H1 (cell line): Measurements from ENCODE around the gene OAT. TPM values are rescaled to one million over a fixed set of nuclear protein-coding genes. Genes with fewer than 3 reads are reported as not detected.

Experiments used
- CTCF ChIA-PET: fragments of 300-600 bp; sonication (Branson Sonifier 250); formaldehyde crosslinking; loops from one replicate; lab custom pipeline; 2021; ENCODE audit not compliant: partially characterized antibody; lab: Charles Lee
- POLR2A ChIA-PET: fragments of 300-600 bp; sonication (Branson Sonifier 250); formaldehyde crosslinking; loops from one replicate; lab custom pipeline; 2021; ENCODE audit warnings: inconsistent platforms; ENCODE audit not compliant: partially characterized antibody; lab: Charles Lee
- DNase-seq, 2 experiments: peaks; one replicate each; pipeline versions ENCODE4 v3.0.0 to v3.0.0-alpha.2; 2010 to 2022; ENCODE audit warnings: low spot score in 2 of 2, low read depth in 1 of 2, mixed read lengths in 1 of 2
- FAIRE-seq: peaks from 2 replicates; lab custom pipeline; 2011; peaks lifted over from hg19 to GRCh38; lab: Jason Lieb, UNC
- H2AFZ ChIP-seq: 2 replicates; pipeline ENCODE4 v1.8.1; 2012; ENCODE audit warnings: low read length, inconsistent platforms
- H2AK5ac ChIP-seq: 2 replicates; pipeline ENCODE4 v1.6.1; 2013; ENCODE audit warnings: low read depth, low read length
- H2BK120ac ChIP-seq: replicated peaks from 2 replicates; pipeline ENCODE3; 2013; ENCODE audit warnings: low read depth, low read length, inconsistent platforms
- H2BK12ac ChIP-seq: 2 replicates; pipeline ENCODE4 v1.6.1; 2013; ENCODE audit warnings: low read depth, low read length
- H2BK15ac ChIP-seq: 2 replicates; pipeline ENCODE4 v1.6.1; 2013; ENCODE audit warnings: low read length
- H2BK20ac ChIP-seq: 2 replicates; pipeline ENCODE4 v1.6.1; 2013; ENCODE audit warnings: low read length
- H2BK5ac ChIP-seq: 2 replicates; pipeline ENCODE4 v1.6.1; 2013; ENCODE audit warnings: low read depth, low read length
- H3K14ac ChIP-seq: 2 replicates; pipeline ENCODE4 v1.6.1; 2013; ENCODE audit warnings: inconsistent platforms; ENCODE audit not compliant: insufficient read length
- H3K18ac ChIP-seq: 2 replicates; pipeline ENCODE4 v1.6.1; 2013; ENCODE audit warnings: low read length; ENCODE audit errors: extremely low read depth
- H3K23ac ChIP-seq: 2 replicates; pipeline ENCODE4 v1.6.1; 2013; ENCODE audit warnings: inconsistent platforms; ENCODE audit not compliant: insufficient read length
- H3K23me2 ChIP-seq: 2 replicates; pipeline ENCODE4 v1.6.1; 2013; ENCODE audit warnings: low read depth, low read length
- H3K27ac ChIP-seq: 2 replicates; pipeline ENCODE4 v1.6.1; 2011; ENCODE audit warnings: low read depth, low read length, inconsistent platforms
- H3K27me3 ChIP-seq, 4 experiments: replicated peaks in 1 of 4; 1 replicate in 1 of 4; 2 replicates in 3 of 4; pipeline versions ENCODE4 v1.6.1 to v1.8.1; 2011 to 2013; ENCODE audit warnings: low read length in 3 of 4, mild to moderate bottlenecking in 3 of 4, inconsistent platforms in 2 of 4, mixed read lengths in 2 of 4, moderate library complexity in 1 of 4; ENCODE audit not compliant: control insufficient read depth in 3 of 4, insufficient read depth in 3 of 4; ENCODE audit errors: extremely low read depth in 1 of 4
- H3K36me3 ChIP-seq, 4 experiments: 2 replicates each; pipeline versions ENCODE4 v1.6.1 to v1.8.1; 2011 to 2013; ENCODE audit warnings: mild to moderate bottlenecking in 4 of 4, low read length in 3 of 4, moderate library complexity in 2 of 4, control low read depth in 1 of 4, inconsistent platforms in 1 of 4; ENCODE audit not compliant: insufficient read depth in 4 of 4, control insufficient read depth in 2 of 4
- H3K4ac ChIP-seq: replicated peaks from 2 replicates; pipeline ENCODE3; 2013; ENCODE audit warnings: low read length, low read depth, mixed read lengths, inconsistent platforms; ENCODE audit not compliant: insufficient read length
- H3K4me1 ChIP-seq, 4 experiments: replicated peaks in 1 of 4; 1 replicate in 1 of 4; 2 replicates in 3 of 4; pipeline versions ENCODE4 v1.6.1 to v1.8.1; 2011 to 2013; ENCODE audit warnings: low read length in 3 of 4, inconsistent platforms in 2 of 4, mixed read lengths in 1 of 4; ENCODE audit not compliant: insufficient read depth in 4 of 4, control insufficient read depth in 3 of 4
- H3K4me2 ChIP-seq, 2 experiments: 2 replicates each; pipeline versions ENCODE4 v1.6.1 to v1.8.1; 2011 to 2013; ENCODE audit warnings: low read depth in 2 of 2, low read length in 2 of 2, control low read depth in 1 of 2, inconsistent platforms in 1 of 2, mild to moderate bottlenecking in 1 of 2; ENCODE audit not compliant: insufficient read depth in 1 of 2
- H3K4me3 ChIP-seq, 4 experiments: fragments of 200-600, 300-600 bp in 1 of 4; sonication (generic), shearing (Covaris generic), sonication (Bioruptor Twin) in 1 of 4; 2 replicates each; pipeline versions ENCODE4 v1.5.1 to v1.8.1; 2011 to 2016; ENCODE audit warnings: low read length in 4 of 4, low read depth in 3 of 4, control low read depth in 2 of 4, inconsistent platforms in 2 of 4, mild to moderate bottlenecking in 2 of 4, mixed read lengths in 1 of 4, moderate library complexity in 1 of 4; ENCODE audit not compliant: insufficient read depth in 2 of 4; ENCODE audit errors: extremely low read depth in 1 of 4
- H3K56ac ChIP-seq: replicated peaks from 2 replicates; pipeline ENCODE3; 2013; ENCODE audit warnings: low read depth, mild to moderate bottlenecking, mixed read lengths, low read length, inconsistent platforms; ENCODE audit not compliant: insufficient read length
- H3K79me1 ChIP-seq: 2 replicates; pipeline ENCODE4 v1.6.1; 2013; ENCODE audit warnings: low read depth, low read length, control low read depth
- H3K79me2 ChIP-seq, 2 experiments: 2 replicates each; pipeline versions ENCODE4 v1.6.1 to v1.8.1; 2012 to 2013; ENCODE audit warnings: low read length in 2 of 2, mild to moderate bottlenecking in 2 of 2, inconsistent platforms in 1 of 2; ENCODE audit not compliant: insufficient read depth in 2 of 2, control insufficient read depth in 1 of 2
- H3K9ac ChIP-seq, 4 experiments: replicated peaks in 1 of 4; 1 replicate in 1 of 4; 2 replicates in 3 of 4; pipeline versions ENCODE4 v1.6.1 to v1.8.1; 2011 to 2013; ENCODE audit warnings: low read depth in 3 of 4, low read length in 3 of 4, control low read depth in 2 of 4, mild to moderate bottlenecking in 2 of 4, moderate library complexity in 2 of 4, inconsistent platforms in 1 of 4; ENCODE audit errors: extremely low read depth in 1 of 4
- H3K9me3 ChIP-seq, 2 experiments: 2 replicates each; pipeline versions ENCODE4 v1.6.1 to v1.8.1; 2012 to 2013; ENCODE audit warnings: mild to moderate bottlenecking in 2 of 2, moderate library complexity in 2 of 2, control low read depth in 1 of 2, inconsistent platforms in 1 of 2, low read depth in 1 of 2, low read length in 1 of 2, mixed read lengths in 1 of 2; ENCODE audit not compliant: insufficient read depth in 2 of 2
- H4K20me1 ChIP-seq, 2 experiments: replicated peaks in 1 of 2; 2 replicates each; pipeline versions ENCODE3 to v1.8.1; 2011 to 2013; ENCODE audit warnings: inconsistent platforms in 2 of 2, low read length in 2 of 2, mild to moderate bottlenecking in 1 of 2; ENCODE audit not compliant: insufficient read depth in 2 of 2, control insufficient read depth in 1 of 2
- H4K5ac ChIP-seq: 2 replicates; pipeline ENCODE4 v1.6.1; 2013; ENCODE audit warnings: low read length, low read depth, mixed read lengths, inconsistent platforms; ENCODE audit not compliant: insufficient read length
- H4K8ac ChIP-seq: 2 replicates; pipeline ENCODE4 v1.8.0; 2013; ENCODE audit warnings: mild to moderate bottlenecking, moderate library complexity, low read length, inconsistent platforms; ENCODE audit not compliant: insufficient read depth; ENCODE audit errors: extremely low read depth
- H4K91ac ChIP-seq: replicated peaks from 2 replicates; pipeline ENCODE3; 2013; ENCODE audit warnings: low read length, mixed read lengths, inconsistent platforms; ENCODE audit not compliant: insufficient read length
- CBX8 ChIP-seq: fragments of 300-800, 300-1000 bp; sonication (generic); IDR thresholded peaks from 2 replicates; pipeline ENCODE4 v1.7.1; 2016; ENCODE audit warnings: low read depth, low read length, borderline replicate concordance
- EZH2 ChIP-seq: fragments of 200-600 bp; sonication (generic); IDR thresholded peaks from 2 replicates; pipeline ENCODE4 v1.7.1; 2012; ENCODE audit warnings: low read depth, mild to moderate bottlenecking, moderate library complexity, low read length, inconsistent platforms; ENCODE audit not compliant: severe bottlenecking
- GTF2F1 ChIP-seq: IDR thresholded peaks from 2 replicates; pipeline ENCODE4 v1.6.1; 2012; ENCODE audit warnings: low read depth, low read length, improper control_type of control experiment, borderline replicate concordance
- HDAC2 ChIP-seq, 2 experiments: fragments of 300-600 bp in 1 of 2; sonication (generic) in 1 of 2; IDR thresholded peaks; 2 replicates each; pipeline ENCODE4 v1.6.1; 2011 to 2012; ENCODE audit warnings: low read depth in 2 of 2, low read length in 2 of 2, mild to moderate bottlenecking in 2 of 2, moderate library complexity in 2 of 2, borderline replicate concordance in 1 of 2, inconsistent platforms in 1 of 2
- KDM1A ChIP-seq: fragments of 200-600, 300-600 bp; sonication (generic); IDR thresholded peaks from 2 replicates; pipeline ENCODE4 v1.7.1; 2016; ENCODE audit warnings: mild to moderate bottlenecking, low read length, borderline replicate concordance
- KDM5A ChIP-seq: fragments of 200-600 bp; IDR thresholded peaks from 2 replicates; pipeline ENCODE4 v1.7.1; 2012; ENCODE audit warnings: mild to moderate bottlenecking, low read length, inconsistent platforms, mixed read lengths
- MAFK ChIP-seq: IDR thresholded peaks from 2 replicates; pipeline ENCODE4 v1.6.1; 2012; ENCODE audit warnings: low read depth, mild to moderate bottlenecking, improper control_type of control experiment, low read length
- RBBP5 ChIP-seq: IDR thresholded peaks from 2 replicates; pipeline ENCODE4 v1.7.1; 2012; ENCODE audit warnings: low read depth, mild to moderate bottlenecking, inconsistent platforms, low read length, moderate library complexity, borderline replicate concordance
- SIX5 ChIP-seq: IDR thresholded peaks from 2 replicates; pipeline ENCODE4 v1.6.1; 2011; ENCODE audit warnings: mild to moderate bottlenecking, low read depth, low read length
- YY1 ChIP-seq: IDR thresholded peaks from 2 replicates; pipeline ENCODE4 v1.6.1; 2011; ENCODE audit warnings: low read depth, mild to moderate bottlenecking, low read length
- WGBS, 2 experiments: shearing (Covaris generic) in 1 of 2; methylation state at CpG; one replicate each; pipeline versions ENCODE4 v1.1.6 to v1.1.7; 2013 to 2015; ENCODE audit warnings: low lambda C conversion rate in 2 of 2, mixed read lengths in 2 of 2, inconsistent platforms in 1 of 2, low coverage in 1 of 2, missing lambda C conversion rate in 1 of 2; ENCODE audit not compliant: insufficient replicate concordance in 2 of 2, insufficient coverage in 1 of 2, insufficient read length in 1 of 2; ENCODE audit errors: extremely low coverage in 1 of 2, missing lambda C conversion rate in 1 of 2; 5-methylcytosine and 5-hydroxymethylcytosine counted together
- polyA plus RNA-seq, 7 experiments: library from polyadenylated mRNA; depleted of rRNA in 3 of 7; stranded (reverse) in 5 of 7; unstranded in 2 of 7; fragments of >200 nt in 5 of 7; fragments of 200-250 nt in 2 of 7; gene quantifications; 1 replicate in 5 of 7; 2 replicates in 1 of 7; 4 replicates in 1 of 7; pipeline versions ENCODE4 v1.2.1 to v1.2.3, GENCODE V29; 2011 to 2013; ENCODE audit warnings: missing spikeins in 2 of 7, mixed read lengths in 2 of 7
- total RNA-seq: library from RNA; stranded (reverse); fragmentation: NEBNext Ultra II Directional; extraction: Animal tissue kit (Norgen Biotek cat#: 25700); gene quantifications from 2 replicates; pipeline ENCODE4 v1.2.1, GENCODE V29; 2021
- TF ChIP-seq, protein P1 (sequence below): IDR thresholded peaks from 2 replicates; pipeline ENCODE4 v1.6.1; 2011; ENCODE audit warnings: low read depth, mild to moderate bottlenecking, low read length; ENCODE audit not compliant: insufficient read depth

The OAT gene
- total and polyA plus RNA-seq, 2 of the 8 experiments (the other 6 are each of a cell fraction or from before 2014, with no cell fraction given) = 67.8 to 121 TPM

DNA sequence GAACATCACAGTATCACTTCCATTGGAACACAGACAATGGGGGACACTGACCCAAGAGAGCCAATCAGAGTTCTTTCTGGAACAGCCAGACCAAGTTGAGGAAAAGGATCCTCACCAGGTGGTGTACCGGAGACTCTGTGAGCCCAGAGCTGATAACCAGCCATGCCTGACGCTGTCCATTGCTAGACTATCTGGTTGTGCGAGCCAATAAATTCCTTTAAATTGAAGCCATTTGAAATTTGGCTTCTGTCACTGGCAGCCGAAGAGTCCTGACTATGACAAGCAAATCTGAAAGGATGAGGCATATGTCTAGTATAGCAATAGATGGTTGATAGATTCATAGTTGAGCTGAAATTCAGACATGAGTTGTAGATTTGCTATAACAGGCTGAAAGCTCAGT is 39.8 kb upstream of the OAT start:
- Histone ChIP-seq H3K18ac (no peak overlapping the region), H3K23me2 (peaks cover 3% of the 10 kb centered on the region), H3K36me3 (no peaks in the 10 kb centered on the region), H3K4me3 (no peak overlapping the region), H2AK5ac (peak overlapping the region; percentile 89; the same call in 1 of the 2 replicates), H3K27me3 (peaks cover 0 to 3% (median 0%) of the 10 kb centered on the region in 4 experiments; a peak in 2 of 7 replicates), H3K56ac (no peak overlapping the region), H3K9ac (no peak overlapping the region), H3K14ac (no peak overlapping the region), H3K4me1 (peaks cover 10 to 36% (median 24%) of the 10 kb centered on the region in 4 experiments; a peak in 6 of 7 replicates), H3K4ac (no peak overlapping the region), H3K79me2 (no peaks in the 10 kb centered on the region), H4K8ac (no peak overlapping the region), H4K5ac (no peak overlapping the region), H3K9me3 (no peaks in the 10 kb centered on the region), H3K27ac (no peak overlapping the region), H2AFZ (no peak overlapping the region), H4K20me1 (no peaks in the 10 kb centered on the region), H2BK20ac (0 out of 2 replicates have a peak overlapping the region, but pooled peaks have one; percentile 90), H2BK12ac (peak overlapping the region; percentile 98), H2BK120ac (peak overlapping the region; percentile 5), H2BK5ac (peak overlapping the region; percentile 68; the same call in 1 of the 2 replicates), H2BK15ac (peak overlapping the region; percentile 98), H3K23ac (no peak overlapping the region), H4K91ac (peak overlapping the region; percentile 47), H3K4me2 (no peak overlapping the region), H3K79me1 (no peaks in the 10 kb centered on the region)
- FAIRE-seq (no peak), DNase-seq (no peak)
- POLR2A ChIA-PET = interaction anchor here (1.0 to 5.4 kb wide), 3 partner anchors 8 to 47 kb away, joined by 3 to 36 read pairs (median 6); partner anchors contain the start of gene NKX1-2
- WGBS, 2 experiments = 94% methylated on average over 4 of the region's 4 CpGs; no CpG with 5 or more reads in 1 of the 2 experiments
- CTCF ChIA-PET = interaction anchor here (0.8 to 1.6 kb wide), 2 partner anchors 13 to 15 kb away, joined by 4 to 5 read pairs; no protein-coding TSS in a partner anchor
- TF ChIP-seq RBBP5 (no peak), KDM5A (no peak), KDM1A (no peak), CBX8 (no peak), YY1 (no peak), GTF2F1 (no peak), HDAC2 (IDR thresholded peaks at IDR 0.05; ENCODE audit: borderline replicate concordance in 1 of 2, low read depth in 2 of 2, low read length in 2 of 2) (no peak), EZH2 (no peak), SIX5 (no peak), MAFK (no peak)
- TF ChIP-seq, protein P1, sequence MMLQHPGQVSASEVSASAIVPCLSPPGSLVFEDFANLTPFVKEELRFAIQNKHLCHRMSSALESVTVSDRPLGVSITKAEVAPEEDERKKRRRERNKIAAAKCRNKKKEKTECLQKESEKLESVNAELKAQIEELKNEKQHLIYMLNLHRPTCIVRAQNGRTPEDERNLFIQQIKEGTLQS = no peak
